ENCODE data around the gene P2RY14.
"Not testable (repeated sequence)": the region's sequence is repeated elsewhere in the genome, so short reads cannot be mapped to it uniquely, and the experiment has no call there.

Gene P2RY14

GRCh38 chr3:151171145-151171757 is 107.1 kb downstream of the P2RY14 start:
- no peak for DNase-seq

- DNase-seq = not testable (repeated sequence)
These were observed 108.2 kb downstream of the P2RY14 start for GRCh38 chr3:151169948-151170679.

DNA sequence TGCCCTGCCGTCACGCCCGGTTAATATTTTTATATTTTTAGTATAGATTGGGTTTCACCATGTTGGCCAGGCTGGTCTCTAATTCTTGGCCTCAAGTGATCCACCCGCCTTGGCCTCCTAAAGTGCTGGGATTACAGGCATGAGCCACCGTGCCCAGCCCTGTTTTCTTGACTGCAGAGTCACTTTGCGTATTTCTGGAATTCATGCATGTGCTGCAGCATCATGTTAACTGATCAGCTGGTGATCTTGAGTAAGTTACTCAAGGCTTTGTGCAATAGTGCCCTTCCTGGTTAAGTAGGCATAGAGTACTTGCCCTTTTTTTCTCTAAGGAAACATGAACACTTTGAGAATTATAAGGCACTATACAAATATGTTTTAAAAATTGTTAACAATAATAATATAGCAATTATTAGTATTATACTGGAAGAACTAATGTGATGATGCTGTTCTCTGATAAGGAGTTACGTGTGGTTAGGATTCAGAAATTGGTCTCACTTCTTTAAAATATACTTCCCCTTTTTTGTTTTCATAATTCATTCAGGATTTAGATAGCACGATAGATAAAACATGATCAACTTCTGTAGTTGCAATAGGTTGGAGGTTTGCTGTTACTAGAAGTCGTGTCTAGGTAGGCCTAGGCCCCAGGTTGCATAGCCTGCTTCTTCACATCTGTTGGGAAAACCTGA is 108.9 kb downstream of the P2RY14 start:
- DNase-seq = no peak

DNA sequence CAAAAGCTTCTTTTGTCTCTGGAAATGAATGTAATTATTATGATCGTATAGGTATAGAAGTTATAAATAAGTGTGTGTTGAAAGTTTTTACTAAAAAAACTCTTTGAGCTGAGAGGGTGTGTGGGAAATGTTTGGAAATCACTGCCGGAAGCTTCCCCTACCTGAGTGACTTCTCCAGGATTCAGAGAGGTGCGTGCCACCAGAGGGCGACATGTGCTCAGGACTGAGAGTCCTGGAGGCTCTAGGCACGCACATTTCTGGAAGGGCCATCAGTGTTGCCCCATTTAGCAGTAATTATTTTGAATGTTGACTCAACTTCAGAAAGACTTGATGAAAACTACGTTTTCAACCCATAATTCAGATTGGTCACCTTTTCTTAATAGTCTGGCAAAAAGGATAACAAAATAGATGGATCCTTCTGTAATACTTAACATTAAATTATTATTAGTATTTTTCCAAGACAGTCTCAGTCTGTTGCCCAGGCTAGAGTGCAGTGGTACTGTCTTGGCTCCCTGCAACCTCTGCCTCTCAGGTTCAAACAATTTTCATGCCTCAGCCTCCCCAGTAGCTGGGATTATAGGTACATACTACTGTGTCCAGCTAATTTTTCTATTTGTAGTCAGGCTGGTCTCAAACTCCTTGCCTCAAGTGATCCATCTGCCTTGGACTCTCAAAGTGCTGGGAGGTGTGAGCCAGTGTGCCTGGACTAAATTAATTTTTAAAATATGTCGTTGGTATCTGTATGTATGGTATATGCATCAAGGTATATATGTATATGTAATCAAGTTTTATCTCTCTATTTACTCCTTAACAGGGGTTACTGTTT is 109.9 kb downstream of the P2RY14 start:
- peak; percentile 83 for DNase-seq

GRCh38 chr3:151166161-151166560 is 112.2 kb downstream of the P2RY14 start:
- DNase-seq = no peak

- no peak for DNase-seq
These were observed 113.1 kb downstream of the P2RY14 start for GRCh38 chr3:151165226-151165625.

Measured in COR-L47 (cell line).